Inferior parietal cortex (tissue), 1 donor: Measurements from ENCODE around the gene SHROOM1.

Source experiments
- DNase-seq: peaks from one replicate; pipeline ENCODE4 v3.0.0-alpha.2; 2016; ENCODE audit errors: extremely low spot score

Gene SHROOM1

DNA sequence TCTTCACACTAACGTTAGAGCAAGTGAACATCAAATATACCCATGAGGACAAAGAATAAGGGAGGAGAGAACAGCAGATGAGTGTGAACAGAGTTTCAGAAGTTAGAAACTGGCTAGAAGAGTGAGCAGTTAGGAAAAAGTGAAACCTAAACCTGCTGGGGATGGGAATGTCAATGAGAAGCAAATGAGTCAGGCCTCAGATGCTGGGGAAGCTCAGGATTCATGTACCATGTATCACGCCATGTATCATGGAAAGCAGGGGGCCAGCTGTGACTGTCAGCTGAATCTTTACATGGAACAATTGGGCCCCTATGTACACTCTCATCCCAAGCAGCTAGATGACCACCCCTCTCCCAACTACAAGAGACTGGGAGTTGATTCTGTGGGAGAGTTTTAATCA, 19.6 kb upstream of the SHROOM1 start:
- DNase-seq = no peak

DNA sequence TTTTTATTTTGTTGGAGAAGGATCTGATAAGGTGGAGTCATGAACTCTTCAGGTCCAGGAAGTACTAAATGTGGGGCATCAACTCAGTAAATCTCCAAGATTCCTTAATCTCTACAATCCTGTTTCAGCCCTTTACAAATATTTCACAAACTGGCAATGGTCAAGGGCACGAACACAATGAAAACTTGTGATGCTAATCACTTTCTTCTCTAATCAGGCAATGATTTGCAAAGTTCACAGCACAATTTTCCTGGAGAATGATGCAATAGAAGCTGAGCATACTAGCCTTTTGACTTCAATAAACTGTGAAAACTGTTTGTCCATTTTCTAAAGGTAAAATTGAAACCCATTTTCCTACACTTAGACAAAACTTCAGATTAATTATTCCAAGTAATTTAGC, 18.9 kb upstream of the SHROOM1 start:
- no peak for DNase-seq

DNA sequence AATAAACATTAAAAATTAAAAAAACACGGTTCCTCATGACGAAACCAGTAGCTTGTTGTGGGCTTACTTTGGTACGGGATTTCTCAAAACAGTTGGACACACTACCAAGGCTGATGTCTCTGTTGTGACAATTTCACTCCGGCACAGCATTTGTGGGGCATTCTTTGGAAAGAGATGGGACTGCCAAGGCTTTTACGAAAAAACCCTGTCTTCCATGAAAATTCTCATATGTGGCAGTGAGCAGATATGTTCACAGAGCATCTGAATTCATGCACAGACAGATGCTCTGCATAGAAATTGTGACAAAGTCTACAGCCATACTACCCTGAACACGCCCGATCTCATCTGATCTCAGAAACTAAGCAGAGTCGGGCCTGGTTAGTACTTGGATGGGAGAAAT, 17.8 kb upstream of the SHROOM1 start:
- no peak for DNase-seq

DNA sequence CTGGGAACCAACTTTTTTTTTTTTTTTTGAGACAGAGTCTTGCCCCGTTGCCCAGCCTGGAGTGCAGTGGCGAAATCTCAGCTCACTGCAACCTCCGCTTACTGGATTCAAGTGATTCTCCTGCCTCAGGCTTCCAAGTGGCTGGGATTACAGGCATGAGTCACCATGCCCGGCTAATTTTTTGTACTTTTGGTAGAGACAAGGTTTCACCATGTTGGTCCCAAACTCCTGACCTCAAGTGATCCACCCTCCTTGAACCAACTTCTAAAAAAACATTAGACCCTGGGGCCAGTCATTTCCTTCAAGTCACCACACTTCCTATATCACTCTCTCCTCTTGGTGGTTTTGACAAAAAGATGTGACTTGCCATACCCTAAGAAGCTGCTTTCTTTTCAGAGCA, 10.9 kb upstream of the SHROOM1 start:
- DNase-seq = no peak

DNA sequence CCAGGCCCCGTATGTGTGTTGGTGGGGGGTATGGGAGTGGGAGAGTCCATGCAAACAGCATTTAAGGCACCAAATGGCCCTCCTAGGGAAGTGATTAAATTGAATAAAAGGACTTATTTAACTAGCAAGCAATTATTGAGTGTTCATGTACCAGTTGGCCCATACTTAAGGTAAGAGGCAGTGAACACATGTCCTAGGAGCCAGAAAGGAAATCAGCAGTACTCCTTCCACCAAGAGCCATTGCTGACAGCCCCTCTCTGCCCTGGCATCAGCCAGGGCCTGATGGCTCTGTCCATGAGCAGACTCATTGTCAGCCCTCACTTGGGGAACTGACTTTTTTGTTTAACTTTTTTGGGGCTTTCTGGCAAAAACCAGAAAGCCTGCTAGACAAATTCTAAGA, 10.4 kb upstream of the SHROOM1 start:
- no peak for DNase-seq

DNA sequence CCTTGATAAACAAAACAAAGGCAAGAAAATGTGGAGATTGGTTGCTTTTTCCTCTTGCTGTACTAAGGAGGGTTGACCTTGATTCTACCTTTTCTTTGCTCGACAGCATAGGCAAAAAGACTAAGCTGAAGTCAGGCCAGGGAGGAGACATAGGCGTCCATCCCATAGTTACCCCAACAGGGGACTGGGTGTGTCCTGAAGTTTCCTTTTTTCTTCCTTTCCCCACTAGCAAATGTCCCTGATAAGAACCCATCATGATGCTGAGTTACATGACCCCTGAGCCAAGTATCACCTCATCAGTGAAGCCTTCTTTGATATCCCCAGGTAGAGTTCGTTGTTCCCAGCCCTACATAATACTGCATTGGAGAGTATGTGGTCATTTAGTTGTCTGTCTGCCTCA, 9.9 kb upstream of the SHROOM1 start:
- DNase-seq = no peak

DNA sequence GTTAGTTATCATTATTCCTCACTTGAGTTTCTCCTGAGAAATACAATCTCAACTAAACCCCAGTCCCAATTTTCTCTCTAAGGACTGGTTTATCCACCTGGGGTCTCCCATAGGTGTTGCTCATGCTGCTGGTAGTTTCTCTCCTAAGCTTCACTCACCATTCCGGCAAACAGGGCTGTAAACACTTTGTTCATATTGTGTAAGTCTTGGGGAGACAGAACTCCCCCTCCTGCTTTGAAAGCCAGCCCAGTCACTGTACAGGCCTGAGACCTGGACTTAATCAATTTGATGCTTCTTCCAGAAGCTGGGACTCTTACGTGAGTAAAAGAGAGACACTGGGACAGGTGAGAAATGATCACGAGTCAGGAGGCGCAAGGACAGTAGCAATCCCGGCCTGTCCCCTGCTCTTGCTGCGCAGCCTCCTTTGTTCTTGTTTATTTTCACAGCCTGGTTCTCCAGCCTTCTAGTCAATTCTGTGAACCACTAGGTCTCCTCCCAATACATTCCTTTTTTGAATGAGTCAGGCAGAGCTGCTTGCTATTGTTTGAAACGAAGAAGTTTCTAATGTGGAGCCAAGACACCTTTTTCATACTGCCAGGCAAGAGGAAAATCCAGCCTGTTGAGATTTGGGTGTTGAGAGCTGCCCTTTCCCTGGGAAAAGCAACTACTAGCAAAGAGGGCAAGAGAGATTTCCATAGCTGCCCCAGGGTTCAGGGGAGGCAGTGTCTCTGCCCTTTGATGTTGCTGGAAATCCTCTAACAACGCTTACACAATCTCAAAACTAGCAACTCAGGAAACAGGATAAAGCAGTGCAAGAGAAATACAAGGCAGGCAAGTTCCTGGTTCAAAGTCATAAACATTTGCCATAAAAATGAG, 9.2 kb upstream of the SHROOM1 start:
- DNase-seq = no peak

DNA sequence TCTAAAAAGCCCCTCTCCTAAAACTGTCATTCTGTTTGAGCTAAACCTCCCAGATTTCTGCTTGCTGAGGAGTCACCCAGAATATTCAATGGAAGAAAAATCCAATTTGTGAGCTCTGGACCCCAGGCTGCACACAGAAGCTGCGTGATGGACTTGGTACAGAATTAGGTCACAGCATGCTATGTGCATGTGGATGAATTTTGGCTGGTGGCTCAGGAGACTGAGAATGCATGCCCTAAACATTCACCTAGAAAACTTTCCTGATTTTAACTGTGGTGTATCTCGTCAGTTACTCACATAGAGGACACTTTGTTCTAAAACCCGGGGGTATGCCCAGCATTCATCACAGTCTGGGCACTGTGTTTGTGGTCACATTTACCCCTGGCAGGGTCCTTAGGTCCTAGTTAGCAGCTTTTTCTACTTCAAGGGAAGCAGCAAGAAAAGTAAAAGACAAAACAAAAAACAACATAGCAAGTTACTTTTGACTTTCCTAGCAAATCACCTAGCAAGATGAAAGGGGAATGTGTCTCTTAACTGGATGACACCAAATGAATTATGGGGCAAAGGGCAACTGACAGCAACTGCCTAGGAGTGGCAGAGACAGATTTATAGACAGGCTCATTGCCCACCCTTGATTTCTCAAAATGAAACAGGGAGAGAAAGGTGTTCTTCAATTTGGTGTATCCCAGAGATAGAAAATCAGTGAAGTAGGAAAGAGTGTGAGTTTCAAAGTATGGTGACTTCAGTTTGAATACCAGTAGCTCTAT, 8.3 kb upstream of the SHROOM1 start:
- DNase-seq = no peak

DNA sequence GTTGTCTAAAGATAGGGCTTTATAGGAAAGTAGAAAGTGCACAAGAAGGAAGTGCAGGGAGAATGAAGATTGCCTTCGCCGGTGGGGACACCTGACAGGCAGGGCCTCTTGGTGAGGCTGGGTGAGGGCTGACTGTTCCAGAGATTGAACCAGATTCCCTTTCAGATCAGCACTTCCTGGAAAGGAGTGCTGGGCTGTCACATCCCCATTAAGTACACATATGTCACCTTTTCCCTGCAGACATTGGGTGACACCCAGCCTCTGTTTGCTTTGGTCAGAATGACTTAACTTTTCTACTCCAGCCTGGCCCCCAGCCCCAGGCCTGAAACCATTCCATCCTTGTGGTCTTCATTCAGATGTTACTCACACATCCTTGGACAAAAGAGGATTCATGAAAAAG, 7.4 kb upstream of the SHROOM1 start:
- DNase-seq = no peak

DNA sequence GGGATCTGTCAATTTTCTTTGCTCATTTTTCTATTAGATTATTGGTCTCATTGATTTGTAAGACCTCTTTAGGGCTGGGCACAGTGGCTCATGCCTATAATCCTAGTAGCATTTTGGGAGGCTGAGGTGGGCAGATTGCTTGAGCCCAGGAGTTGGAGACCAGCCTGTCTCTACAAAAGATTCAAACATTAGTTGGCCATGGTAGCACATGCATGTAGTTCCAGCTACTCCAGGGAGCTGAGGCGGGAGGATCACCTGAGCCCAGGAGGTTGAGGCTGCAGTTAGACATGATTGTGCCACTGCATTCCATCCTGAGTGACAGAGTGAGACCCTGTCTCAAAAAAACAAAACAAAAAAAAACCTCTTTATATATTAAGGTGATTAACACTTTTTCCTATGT, 6.4 kb upstream of the SHROOM1 start:
- no peak for DNase-seq

DNA sequence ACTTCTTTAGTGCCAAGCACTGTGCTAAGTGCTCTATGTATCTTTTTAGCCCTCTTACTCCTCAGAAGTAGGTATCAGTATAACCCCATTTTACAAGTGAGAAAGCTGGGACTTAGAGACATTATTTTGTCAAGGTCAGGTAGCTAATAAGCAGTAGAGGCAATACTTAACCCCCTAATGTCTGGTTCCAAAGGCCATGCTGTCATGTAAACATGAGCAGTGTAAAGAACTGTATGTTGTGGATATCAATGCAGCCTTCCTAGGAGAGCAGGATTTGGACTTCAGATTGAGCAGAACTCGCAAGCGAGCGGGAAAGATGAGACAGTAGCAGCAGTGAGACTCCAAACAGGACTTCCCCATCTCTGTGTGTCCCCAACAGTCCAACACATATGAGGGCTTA, 3.6 kb upstream of the SHROOM1 start:
- no peak for DNase-seq

DNA sequence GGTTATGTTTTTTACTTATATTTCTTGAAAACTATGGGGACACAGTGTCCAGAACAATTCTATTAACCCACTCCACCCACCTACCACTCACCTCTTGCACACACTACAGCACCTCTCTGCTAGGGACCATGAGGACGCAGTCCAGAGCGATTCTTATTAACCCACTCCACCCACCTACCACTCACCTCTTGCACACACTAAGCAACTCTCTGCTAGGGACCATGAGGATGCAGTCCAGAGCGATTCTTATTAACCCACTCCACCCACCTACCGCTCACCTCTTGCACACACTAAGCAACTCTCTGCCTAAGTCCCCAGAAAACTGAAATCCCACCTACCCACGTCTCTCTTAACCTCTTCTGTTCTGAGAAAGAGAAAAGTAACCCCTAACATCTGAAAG, 2.2 kb upstream of the SHROOM1 start:
- DNase-seq = no peak

DNA sequence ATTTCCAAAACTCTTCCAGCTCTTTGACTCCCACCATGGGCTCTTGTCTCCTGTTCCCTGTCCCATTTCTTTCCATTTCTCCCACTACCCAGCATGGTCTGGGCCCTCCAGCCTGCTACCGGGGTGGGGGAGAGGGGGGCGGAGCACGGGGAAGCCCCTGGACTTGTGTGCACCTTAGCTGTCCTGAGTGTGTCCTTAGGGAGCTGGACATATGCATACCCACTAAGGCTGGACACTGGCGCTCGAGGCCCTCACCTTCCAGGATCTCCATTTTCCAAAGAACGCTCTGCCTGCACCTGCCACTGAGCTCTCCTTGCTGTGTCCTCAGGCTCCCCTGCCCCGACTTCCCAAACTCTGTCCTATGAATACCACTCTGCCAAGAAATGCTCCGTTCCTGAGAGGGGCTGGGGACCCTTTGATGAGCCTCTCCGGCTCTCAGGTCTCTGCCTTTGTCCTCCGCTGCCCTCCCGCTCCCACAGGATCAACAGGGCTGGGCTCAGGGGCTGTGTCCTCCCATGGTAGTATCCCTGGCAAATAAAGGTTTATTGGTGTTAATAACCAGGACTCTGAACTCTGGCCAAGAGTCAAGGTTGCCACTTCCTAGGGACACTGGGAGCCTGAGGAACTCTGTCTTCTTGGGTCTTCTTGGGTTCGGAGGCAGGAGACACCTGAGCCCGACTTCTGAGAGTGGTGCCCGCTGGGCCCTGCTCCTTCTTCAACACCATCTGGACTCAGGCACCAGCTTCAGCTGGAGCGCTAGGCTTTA, 831 bp upstream of the SHROOM1 start:
- no peak for DNase-seq

DNA sequence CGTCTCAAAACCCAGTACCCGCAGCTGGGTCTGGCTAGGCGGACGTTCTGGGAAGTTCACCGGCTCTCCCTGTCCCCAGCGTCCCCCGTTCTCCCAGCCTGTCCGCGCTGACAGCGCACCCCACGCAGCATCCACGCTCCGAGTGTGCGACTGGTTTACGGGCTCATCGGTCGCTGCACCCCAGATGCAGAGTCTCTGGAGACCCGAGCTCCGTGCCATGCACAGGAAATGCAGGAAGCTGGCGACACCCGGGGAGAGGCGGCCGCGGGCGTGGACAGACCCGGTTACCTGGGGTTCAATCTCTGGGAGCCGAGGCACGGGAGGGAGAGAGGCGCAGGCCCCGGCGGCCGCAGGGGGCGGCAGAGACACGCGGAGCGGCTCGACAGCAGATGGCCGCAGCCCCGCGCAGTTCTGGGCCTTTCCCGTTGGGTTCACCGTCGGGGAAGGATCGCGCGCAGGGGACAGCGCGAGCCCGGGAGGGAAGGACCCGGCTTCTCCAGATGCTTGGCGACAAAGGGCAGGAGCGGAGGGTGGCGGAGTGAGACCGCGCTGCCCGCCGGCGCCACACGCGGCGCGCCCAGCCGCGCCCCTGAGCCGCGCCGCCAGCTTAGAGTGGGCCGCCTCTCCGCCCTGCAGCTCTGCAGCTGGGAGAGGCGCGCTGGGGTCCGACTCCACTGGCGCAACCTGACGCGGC, 558 bp downstream of the SHROOM1 start:
- no peak for DNase-seq

DNA sequence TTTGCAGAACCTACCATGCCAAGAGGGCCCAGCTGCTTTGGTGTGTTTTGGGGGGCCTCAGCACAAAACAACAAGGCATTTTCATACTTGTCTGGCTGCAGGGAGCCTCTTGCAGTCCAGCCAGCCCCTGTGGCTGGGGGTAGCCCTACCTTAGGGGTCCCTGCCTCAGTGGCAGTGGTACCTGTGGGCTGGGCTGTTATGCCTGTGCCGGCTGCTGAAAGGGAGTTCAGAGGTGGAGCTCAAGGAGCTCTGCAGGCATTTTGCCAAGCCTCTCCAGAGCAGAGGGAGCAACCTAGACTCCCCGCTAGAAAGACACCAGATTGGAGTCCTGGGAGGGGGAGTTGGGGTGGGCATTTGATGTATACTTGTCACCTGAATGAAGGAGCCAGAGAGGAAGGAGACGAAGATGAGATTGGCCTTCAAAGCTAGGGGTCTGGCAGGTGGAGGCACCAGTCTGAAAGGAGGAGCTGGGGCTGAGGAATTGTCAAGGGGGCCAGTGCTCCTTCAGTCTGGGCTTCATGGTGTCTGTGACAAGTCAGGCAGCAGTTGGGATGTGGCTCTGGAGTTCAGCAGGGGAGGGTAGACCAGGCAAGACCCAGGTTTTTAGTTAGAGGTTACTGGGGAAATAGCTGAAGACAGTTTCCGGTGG, 1.5 kb downstream of the SHROOM1 start:
- DNase-seq = no peak

DNA sequence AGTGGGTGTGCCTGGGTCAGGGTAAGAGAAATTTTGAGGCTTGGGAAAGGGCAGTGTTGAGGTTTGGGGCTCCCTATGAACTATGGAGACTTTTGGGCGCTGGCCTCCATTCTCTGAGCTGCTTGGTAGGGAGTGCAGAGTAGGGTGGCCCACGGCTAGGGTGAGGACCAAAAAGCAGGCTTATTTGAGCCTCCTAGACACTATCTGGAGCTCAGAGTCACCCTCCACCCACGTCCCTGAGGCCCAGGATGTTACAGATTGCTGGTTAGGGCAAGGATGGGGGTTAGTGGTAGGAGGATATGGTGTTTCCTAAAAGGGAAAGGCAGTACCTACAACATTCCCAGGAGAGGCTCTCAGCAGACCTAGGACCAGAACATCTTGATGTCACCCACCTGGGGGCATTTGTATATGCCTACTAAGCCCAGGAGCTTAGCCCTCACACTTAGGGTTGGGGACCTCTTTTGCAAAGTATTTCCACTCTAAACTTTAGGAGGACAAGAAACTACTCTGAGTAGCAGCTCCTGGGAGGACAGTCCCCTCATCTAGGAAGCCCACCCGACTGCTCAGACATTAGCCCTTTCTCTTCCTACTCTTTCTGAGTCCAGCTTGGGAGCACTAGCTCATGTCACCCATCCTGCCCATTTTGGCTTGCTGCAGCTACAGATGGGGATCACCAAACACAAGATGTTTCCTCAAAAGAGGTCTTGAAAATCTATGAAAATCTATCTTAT, 2.3 kb downstream of the SHROOM1 start:
- no peak for DNase-seq

DNA sequence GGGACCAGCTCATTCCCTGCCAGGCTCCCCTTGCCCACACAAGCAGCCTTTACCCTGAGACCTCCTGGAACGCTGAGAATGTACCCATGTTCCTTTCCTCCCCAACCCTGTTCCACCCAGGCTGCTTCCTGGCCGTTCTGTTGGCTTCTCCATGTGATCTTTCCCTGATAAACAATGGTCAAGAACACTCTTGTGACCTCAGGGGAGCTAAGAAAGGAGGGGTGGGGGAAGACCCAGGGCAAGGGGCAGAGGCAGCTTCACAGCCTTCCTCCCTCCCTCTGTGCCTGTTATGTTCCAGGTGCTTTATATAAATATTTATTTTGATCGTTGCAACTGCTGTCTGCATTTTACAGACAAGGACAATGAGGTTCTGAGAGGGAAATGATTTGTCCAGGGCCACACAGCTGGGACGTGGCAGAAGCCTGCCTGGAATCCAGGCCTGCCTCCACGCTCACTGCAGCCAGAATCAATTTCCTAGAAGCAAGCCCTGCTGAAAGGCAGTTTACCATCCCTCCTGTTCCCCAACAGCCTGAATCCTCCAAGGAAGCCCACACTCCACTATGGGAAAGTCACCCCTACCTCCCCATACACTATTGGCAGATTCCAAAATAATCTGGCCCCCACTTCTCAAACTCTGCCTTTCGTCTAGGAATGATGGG, 3.9 kb downstream of the SHROOM1 start:
- no peak for DNase-seq

DNA sequence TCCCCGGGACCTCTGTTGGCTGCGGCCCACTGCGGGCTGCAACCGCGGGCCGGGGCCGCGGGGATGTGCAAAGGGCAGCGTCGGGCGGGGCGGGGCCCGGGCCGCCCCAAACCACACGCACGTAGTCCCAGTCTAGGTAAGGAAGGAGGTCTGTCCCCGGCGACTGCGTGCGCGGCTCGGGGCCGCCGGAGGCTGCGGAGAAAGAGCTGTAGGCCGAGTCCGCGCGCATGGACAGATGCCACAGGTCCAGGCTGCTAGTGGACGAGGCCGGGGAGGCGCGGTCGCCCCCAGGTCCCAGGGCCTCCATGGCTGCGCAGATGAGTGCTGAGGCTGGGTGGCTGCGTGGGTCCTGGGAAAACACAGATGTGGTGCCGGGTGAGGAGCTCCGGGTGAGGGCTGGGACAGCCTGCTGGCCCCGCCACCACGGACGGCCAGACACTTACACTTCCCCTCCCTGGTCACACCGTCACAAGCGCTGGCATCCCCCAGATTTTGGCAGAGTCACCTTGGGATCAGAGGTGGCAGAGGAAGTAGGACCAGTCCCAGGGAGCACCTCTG, 4.5 kb downstream of the SHROOM1 start:
- DNase-seq = no peak

DNA sequence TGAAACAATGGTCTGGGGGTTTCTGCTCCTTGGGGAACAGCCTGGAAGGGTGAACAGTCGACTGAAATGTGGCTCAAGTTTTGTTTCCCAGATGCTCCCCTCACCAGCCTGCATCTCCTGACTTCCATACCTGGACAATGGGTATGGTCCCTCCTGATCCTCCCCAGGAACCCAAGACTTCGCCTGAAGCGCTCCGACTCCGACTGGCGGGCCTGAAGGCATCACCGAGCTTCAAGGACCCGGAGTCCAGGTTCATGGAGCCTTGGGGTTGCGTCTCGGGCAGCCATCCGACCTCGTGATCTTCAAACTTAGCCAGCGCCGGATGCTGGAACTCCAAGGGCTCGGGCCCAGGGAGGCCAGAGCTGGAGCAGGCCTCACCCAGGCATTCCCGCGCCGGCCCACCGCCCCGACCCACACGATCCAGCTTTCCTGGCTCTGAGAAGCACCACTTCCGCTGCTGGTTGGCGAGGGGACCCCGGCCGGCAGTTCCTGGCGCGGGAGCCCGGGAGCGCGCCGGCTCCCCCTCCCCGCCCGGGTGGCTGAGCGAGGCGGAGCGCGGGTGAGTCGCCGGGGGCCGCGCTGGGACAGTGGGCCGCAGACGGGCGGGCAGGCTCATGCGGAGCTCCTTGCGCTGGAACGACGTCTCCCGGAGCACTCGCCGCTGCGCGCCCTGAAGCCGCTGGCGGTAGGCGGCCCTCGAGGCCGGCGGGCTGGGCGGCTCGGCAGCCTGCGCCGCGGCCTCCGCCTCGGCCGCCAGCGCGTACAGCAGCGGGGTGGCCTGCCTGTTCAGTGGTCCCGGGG, 5.2 kb downstream of the SHROOM1 start:
- no peak for DNase-seq
